Gastrocnemius medialis (tissue), 4 donors: ENCODE results near the gene ZC3H7A.

Source experiments
- CTCF ChIP-seq, 5 experiments: fragments of 450-650 bp in 3 of 5; fragments of 200-600 bp in 2 of 5; sonication (generic) in 2 of 5; IDR thresholded peaks in 4 of 5; conservative IDR thresholded peaks in 1 of 5; 1 replicate in 4 of 5; 2 replicates in 1 of 5; pipeline ENCODE4 v1.5.1; 2016 to 2019; ENCODE audit warnings: antibody characterized with exemption in 5 of 5, mild to moderate bottlenecking in 3 of 5, moderate library complexity in 3 of 5
- POLR2A ChIP-seq, 2 donors: fragments of 450-650 bp; IDR thresholded peaks; one replicate each; pipeline ENCODE4 v1.6.1; 2017; ENCODE audit warnings: antibody characterized with exemption in 2 of 2, mild to moderate bottlenecking in 2 of 2, moderate library complexity in 2 of 2

GRCh38 chr16:11738742-11739544 lies 58.1 kb downstream of the ZC3H7A start:
- no peak for TF ChIP-seq CTCF (IDR thresholded peaks at IDR 0.05 in 4 of 5, conservative IDR thresholded peaks at IDR 0.05 in 1 of 5)
- TF ChIP-seq POLR2A (IDR thresholded peaks at IDR 0.05), result no peak
